HG03575 (cell line): ENCODE measurements around the gene FBXO8.

Experiments used
- ATAC-seq: cut with Tn5 transposase; IDR thresholded peaks from one replicate; pipeline ENCODE4 v1.9.1; 2021; ENCODE audit not compliant: unreplicated experiment, insufficient number of reproducible peaks, low FRiP score; ENCODE audit errors: extremely low read depth

FBXO8 gene

DNA sequence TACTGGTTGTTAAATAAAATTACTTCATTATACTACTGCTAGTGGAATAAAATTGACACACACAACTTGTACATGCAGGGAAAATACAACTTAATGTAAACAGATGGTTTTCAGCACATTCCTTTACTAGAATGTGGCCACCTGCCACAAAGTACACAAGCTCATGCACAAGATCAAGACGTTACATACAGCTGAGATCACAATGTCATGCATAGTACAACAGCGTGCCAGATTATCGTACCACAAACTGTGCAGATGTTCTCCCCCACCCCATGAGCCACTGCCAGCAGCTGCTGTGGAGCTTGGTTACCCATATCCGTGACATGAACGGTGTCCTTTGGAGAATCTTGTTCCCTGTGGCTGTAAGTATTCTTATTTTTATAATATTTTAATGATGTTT is 27.7 kb downstream of the FBXO8 start:
- ATAC-seq = no peak

GRCh38 chr4:174255374-174255773 is 28.1 kb downstream of the FBXO8 start:
- no peak for ATAC-seq

DNA sequence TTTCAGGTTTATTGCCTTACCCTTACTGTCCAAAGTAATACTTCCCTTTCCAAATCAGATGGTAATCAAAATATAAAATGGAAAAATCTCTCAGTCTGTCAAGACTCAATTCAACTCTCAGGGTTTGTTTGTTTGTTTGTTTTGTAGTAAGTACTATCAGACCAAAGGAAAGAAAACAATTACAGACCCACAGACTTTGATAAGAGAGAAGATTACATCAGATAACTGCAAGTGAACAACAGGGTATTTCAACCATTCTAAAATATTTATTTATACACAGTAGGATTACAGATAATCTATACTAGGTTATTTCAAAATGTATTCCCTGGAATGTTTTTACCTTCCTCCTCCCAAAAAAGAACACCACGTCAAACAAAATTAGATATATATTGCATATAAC is 28.9 kb downstream of the FBXO8 start:
- ATAC-seq = no peak

- no peak for ATAC-seq
These were observed 31.1 kb downstream of the FBXO8 start for GRCh38 chr4:174252412-174252811.

GRCh38 chr4:174248407-174248806 is 35.1 kb downstream of the FBXO8 start:
- ATAC-seq = no peak

GRCh38 chr4:174245714-174246113 is 37.8 kb downstream of the FBXO8 start:
- ATAC-seq = no peak

DNA sequence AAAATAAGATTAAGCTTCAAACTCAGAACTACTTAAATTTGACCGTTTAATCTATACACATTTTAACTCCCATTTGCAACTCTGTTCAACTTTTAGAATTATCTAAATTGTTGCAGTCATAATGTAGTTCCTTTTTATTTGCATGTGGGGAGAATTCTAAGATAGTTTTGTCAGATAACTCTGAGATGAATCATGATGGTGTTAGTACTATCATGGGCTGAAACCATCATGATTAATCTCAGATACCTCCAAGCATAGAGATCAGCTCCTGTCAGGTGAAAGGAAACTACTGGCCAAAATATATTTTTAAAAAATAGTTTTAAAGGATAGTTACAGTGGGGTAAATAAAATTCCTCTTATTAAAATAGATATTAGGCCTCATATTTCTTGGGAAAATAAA is 39.0 kb downstream of the FBXO8 start:
- ATAC-seq = no peak

GRCh38 chr4:174241162-174241561 is 42.3 kb downstream of the FBXO8 start:
- no peak for ATAC-seq

DNA sequence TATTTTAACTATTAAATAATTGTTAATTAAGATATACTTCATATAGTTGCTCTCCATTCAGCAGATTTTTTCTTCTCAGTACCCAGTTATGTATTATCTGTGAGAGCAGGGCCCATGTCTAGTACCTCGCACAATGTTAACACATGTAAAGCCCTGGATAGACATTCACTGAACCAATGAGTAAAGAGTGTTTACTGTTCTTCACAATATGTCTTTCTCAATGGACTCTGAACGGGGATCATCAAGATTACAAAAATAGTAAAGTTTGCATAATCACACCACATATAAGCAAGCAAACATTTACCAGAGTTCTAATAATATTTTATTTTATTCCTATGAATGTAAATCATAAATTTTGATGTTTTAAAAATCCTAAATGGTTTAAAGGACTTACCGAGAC is 47.1 kb downstream of the FBXO8 start:
- no peak for ATAC-seq

DNA sequence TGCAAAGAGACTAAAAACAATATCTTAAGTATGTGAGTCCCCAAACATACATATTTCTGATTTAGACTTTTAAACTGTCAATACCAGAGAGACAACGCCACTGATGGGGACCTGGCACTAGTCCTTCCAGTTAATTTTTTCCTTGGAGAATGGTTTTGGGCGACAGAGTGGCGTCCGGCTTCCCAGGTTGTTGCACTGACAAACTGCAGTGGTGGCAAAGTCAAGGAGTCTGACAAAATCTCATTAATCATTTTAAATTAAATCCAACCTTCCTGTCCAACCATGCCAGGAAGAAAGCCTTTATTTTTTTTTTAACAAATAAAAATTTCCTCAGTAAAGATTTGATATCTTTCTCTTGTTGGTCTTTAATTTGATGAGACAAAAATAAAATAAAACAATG is 52.8 kb downstream of the FBXO8 start:
- ATAC-seq = no peak

GRCh38 chr4:174230148-174230547 is 53.3 kb downstream of the FBXO8 start:
- no peak for ATAC-seq

- ATAC-seq = no peak
These were observed 54.5 kb downstream of the FBXO8 start for GRCh38 chr4:174228988-174229387.

GRCh38 chr4:174225349-174226049 is 58.0 kb downstream of the FBXO8 start:
- ATAC-seq = no peak

GRCh38 chr4:174224550-174224949 is 58.9 kb downstream of the FBXO8 start:
- no peak for ATAC-seq

DNA sequence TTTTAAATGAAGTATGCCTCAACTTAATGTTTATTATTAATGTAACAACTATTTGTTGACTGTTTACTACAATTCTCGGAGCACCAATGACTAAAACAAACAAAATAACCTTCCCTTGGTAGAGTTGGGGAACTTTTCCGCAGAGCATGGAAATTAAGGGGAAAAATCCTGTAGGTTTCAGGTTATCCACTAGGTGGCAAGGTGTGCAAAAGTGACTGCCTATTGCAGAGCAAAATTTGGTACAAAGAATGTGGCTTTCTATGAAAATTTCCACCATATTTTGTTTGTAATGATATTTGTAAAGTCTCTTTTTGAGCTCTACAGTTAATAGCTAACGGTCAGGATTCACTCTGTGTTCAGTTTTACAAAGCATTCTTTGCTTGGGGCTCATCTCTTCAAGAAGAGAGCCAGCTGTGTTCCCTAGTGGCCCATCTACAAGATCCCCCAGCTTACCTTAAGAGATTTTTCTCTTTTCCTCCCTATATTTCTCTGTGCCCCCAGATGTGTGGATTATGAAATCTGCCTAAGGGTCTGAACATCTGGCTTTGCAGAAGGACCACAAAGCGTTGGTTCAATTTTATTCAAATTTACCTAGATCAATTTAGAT is 61.1 kb downstream of the FBXO8 start:
- no peak for ATAC-seq

GRCh38 chr4:174218127-174218790 is 65.2 kb downstream of the FBXO8 start:
- no peak for ATAC-seq

- ATAC-seq = no peak
These were observed 66.0 kb downstream of the FBXO8 start for GRCh38 chr4:174217273-174218126.

- no peak for ATAC-seq
These were observed 66.6 kb downstream of the FBXO8 start for GRCh38 chr4:174216799-174217272.

DNA sequence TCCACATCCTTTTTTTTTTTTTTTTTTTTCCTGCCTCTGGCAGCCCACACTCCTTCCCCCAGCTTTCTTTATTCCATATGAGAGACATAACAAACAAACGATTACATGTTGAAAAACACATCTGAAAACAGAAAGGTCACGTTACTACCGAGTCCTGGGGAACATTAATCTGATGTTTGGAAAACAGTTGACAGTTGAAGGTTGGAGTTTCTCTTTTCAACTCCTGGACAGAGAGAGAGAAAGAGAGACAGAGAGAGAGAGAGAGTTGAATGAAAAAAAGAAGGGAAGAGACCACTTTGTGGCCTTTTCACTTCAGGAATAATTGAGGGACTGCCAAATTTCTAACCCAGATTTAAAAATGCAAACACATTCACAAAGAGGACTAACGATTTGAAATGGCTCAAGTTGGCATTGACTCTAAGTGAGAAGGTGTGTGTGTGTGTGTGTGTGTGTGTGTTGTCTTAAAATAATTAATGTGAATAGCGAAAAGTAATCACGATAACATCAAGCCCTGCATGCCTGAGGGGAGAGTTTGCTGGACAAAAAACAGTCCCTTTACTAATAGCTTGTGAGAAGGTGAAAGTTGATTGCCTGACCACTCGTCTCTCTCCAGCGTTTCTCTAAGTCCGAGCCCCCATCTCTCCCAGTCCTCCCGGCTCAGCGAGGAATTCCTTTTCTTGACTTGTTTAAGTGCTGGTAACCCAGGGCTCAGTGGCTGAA is 67.3 kb downstream of the FBXO8 start:
- no peak for ATAC-seq
